HUES64 (cell line): ENCODE data around the gene TPTE2. TPM values are rescaled to one million over a fixed set of nuclear protein-coding genes. Genes with fewer than 3 reads are reported as not detected.
"Not testable (repeated sequence)": the region's sequence is repeated elsewhere in the genome, so short reads cannot be mapped to it uniquely, and the experiment has no call there.

ENCODE experiments used
- H3K27ac ChIP-seq: 2 replicates; pipeline ENCODE4 v1.7.0; 2013; ENCODE audit warnings: low read depth, low read length, inconsistent platforms
- H3K27me3 ChIP-seq: 2 replicates; pipeline ENCODE4 v1.6.1; 2013; ENCODE audit warnings: mild to moderate bottlenecking, low read length; ENCODE audit not compliant: insufficient read depth
- H3K36me3 ChIP-seq: 2 replicates; pipeline ENCODE4 v1.6.1; 2013; ENCODE audit warnings: mild to moderate bottlenecking, low read length; ENCODE audit not compliant: insufficient read depth
- H3K4me1 ChIP-seq: 2 replicates; pipeline ENCODE4 v1.6.1; 2013; ENCODE audit warnings: mild to moderate bottlenecking, low read length, moderate library complexity; ENCODE audit not compliant: insufficient read depth
- H3K4me3 ChIP-seq: 2 replicates; pipeline ENCODE4 v1.5.1; 2013; ENCODE audit warnings: mild to moderate bottlenecking, low read length, moderate library complexity
- H3K9ac ChIP-seq: 2 replicates; pipeline ENCODE4 v1.6.1; 2013; ENCODE audit warnings: mild to moderate bottlenecking, low read depth, low read length
- H3K9me3 ChIP-seq: 2 replicates; pipeline ENCODE4 v1.6.1; 2013; ENCODE audit warnings: low read depth, low read length; ENCODE audit not compliant: insufficient read depth
- WGBS: fragments of 150-250, 120-280 bp; methylation state at CpG from one replicate; pipeline ENCODE4 v1.1.7; 2013; ENCODE audit warnings: missing lambda C conversion rate; 5-methylcytosine and 5-hydroxymethylcytosine counted together
- polyA plus RNA-seq, 2 experiments: library from polyadenylated mRNA; stranded (reverse); fragments of 50-300 nt; gene quantifications; one replicate each; pipeline ENCODE4 v1.2.3, GENCODE V29; 2013

TPTE2 gene
- not detected for polyA plus RNA-seq (2013, experiment 1 of 2)
- not detected for polyA plus RNA-seq (2013, experiment 2 of 2)

GRCh38 chr13:19561127-19561582, at the start of gene TPTE2:
Gene TPTE2, minus strand, starts transcription at chr13:19561532. Its CDS starts 58,298 bp downstream, at chr13:19503234.
- 91% methylated on average over 32 of the region's 32 CpGs for WGBS
- H3K36me3 ChIP-seq, H3K4me1 ChIP-seq, H3K4me3 ChIP-seq, H3K27ac ChIP-seq, H3K9ac ChIP-seq, H3K27me3 ChIP-seq: not testable (repeated sequence)
- H3K9me3 ChIP-seq, result peaks cover 55% of the 10 kb centered on the region

- peaks cover 13% of the 10 kb centered on the region for H3K27me3 ChIP-seq
- no peak overlapping the region for H3K9ac ChIP-seq
- H3K4me3 ChIP-seq, result no peak overlapping the region
- WGBS, result 91% methylated on average over 9 of the region's 10 CpGs
- H3K27ac ChIP-seq, result no peak overlapping the region
- no peaks in the 10 kb centered on the region for H3K36me3 ChIP-seq
- H3K9me3 ChIP-seq, result peaks cover 45% of the 10 kb centered on the region
- H3K4me1 ChIP-seq, result no peaks in the 10 kb centered on the region
Measured at GRCh38 chr13:19607523-19608078, 46.3 kb upstream of the TPTE2 start.

- Histone ChIP-seq H3K4me3 (no peak overlapping the region), H3K36me3 (no peaks in the 10 kb centered on the region)
- 86% methylated on average over 2 of the region's 2 CpGs for WGBS
Measured at GRCh38 chr13:19606737-19607136, 45.4 kb upstream of the TPTE2 start.

GRCh38 chr13:19606152-19606551, 44.8 kb upstream of the TPTE2 start:
- H3K4me3 ChIP-seq, result no peak overlapping the region
- no peaks in the 10 kb centered on the region for H3K36me3 ChIP-seq
- no peak overlapping the region for H3K27ac ChIP-seq
- no peaks in the 10 kb centered on the region for H3K4me1 ChIP-seq
- H3K9ac ChIP-seq, result no peak overlapping the region
- H3K9me3 ChIP-seq, result peaks cover 41% of the 10 kb centered on the region
- H3K27me3 ChIP-seq, result peaks cover 27% of the 10 kb centered on the region

More at GRCh38 chr13:19606737-19607136, 45.4 kb upstream of the TPTE2 start:
- no peak overlapping the region for H3K9ac ChIP-seq
- peaks cover 45% of the 10 kb centered on the region for H3K9me3 ChIP-seq
- no peak overlapping the region for H3K27ac ChIP-seq
- H3K4me1 ChIP-seq, result no peaks in the 10 kb centered on the region
- H3K27me3 ChIP-seq, result peaks cover 21% of the 10 kb centered on the region

GRCh38 chr13:19605161-19605955, 44.0 kb upstream of the TPTE2 start:
- 84% methylated on average over 7 of the region's 7 CpGs for WGBS
- H3K9me3 ChIP-seq, result peaks cover 41% of the 10 kb centered on the region
- no peak overlapping the region for H3K9ac ChIP-seq
- H3K4me3 ChIP-seq, result no peak overlapping the region
- H3K27ac ChIP-seq, result no peak overlapping the region
- H3K27me3 ChIP-seq, result peaks cover 29% of the 10 kb centered on the region
- no peaks in the 10 kb centered on the region for H3K36me3 ChIP-seq
- no peaks in the 10 kb centered on the region for H3K4me1 ChIP-seq

- Histone ChIP-seq H3K9ac (no peak overlapping the region), H3K4me3 (no peak overlapping the region), H3K9me3 (peaks cover 39% of the 10 kb centered on the region), H3K4me1 (no peaks in the 10 kb centered on the region), H3K27me3 (peaks cover 29% of the 10 kb centered on the region), H3K27ac (no peak overlapping the region), H3K36me3 (no peaks in the 10 kb centered on the region)
- 67% methylated on average over 6 of the region's 6 CpGs for WGBS
Measured at GRCh38 chr13:19604306-19604705, 43.0 kb upstream of the TPTE2 start.

GRCh38 chr13:19601749-19602725, 40.7 kb upstream of the TPTE2 start:
- Histone ChIP-seq H3K27ac (no peak overlapping the region), H3K9me3 (peaks cover 35% of the 10 kb centered on the region), H3K36me3 (no peaks in the 10 kb centered on the region), H3K9ac (peak overlapping the region; percentile 73), H3K27me3 (peaks cover 29% of the 10 kb centered on the region), H3K4me1 (no peaks in the 10 kb centered on the region), H3K4me3 (peak overlapping the region; percentile 60)
- WGBS, result 8% methylated on average over 108 of the region's 108 CpGs

- Histone ChIP-seq H3K27ac (no peak overlapping the region), H3K9me3 (peaks cover 37% of the 10 kb centered on the region), H3K4me1 (no peaks in the 10 kb centered on the region), H3K36me3 (no peaks in the 10 kb centered on the region), H3K9ac (no peak overlapping the region), H3K4me3 (no peak overlapping the region), H3K27me3 (peaks cover 16% of the 10 kb centered on the region)
- WGBS, result 86% methylated on average over 4 of the region's 5 CpGs
Measured at GRCh38 chr13:19597523-19597922, 36.2 kb upstream of the TPTE2 start.

- Histone ChIP-seq H3K4me1 (no peaks in the 10 kb centered on the region), H3K27me3 (peaks cover 10% of the 10 kb centered on the region)
- 82% methylated on average over 6 of the region's 6 CpGs for WGBS
Measured at GRCh38 chr13:19596960-19597361, 35.6 kb upstream of the TPTE2 start.

GRCh38 chr13:19596086-19596485, 34.8 kb upstream of the TPTE2 start:
- no peak overlapping the region for H3K4me3 ChIP-seq
- H3K9ac ChIP-seq, result no peak overlapping the region
- H3K4me1 ChIP-seq, result no peaks in the 10 kb centered on the region
- H3K36me3 ChIP-seq, result no peaks in the 10 kb centered on the region
- H3K27me3 ChIP-seq, result peaks cover 1% of the 10 kb centered on the region
- no peak overlapping the region for H3K27ac ChIP-seq
- peaks cover 49% of the 10 kb centered on the region for H3K9me3 ChIP-seq
- WGBS, result 98% methylated on average over 3 of the region's 3 CpGs

More at GRCh38 chr13:19596960-19597361, 35.6 kb upstream of the TPTE2 start:
- no peak overlapping the region for H3K4me3 ChIP-seq
- H3K9me3 ChIP-seq, result peaks cover 41% of the 10 kb centered on the region
- H3K36me3 ChIP-seq, result no peaks in the 10 kb centered on the region
- H3K9ac ChIP-seq, result no peak overlapping the region
- H3K27ac ChIP-seq, result no peak overlapping the region
